SK-N-SH (cell line): ENCODE measurements around the gene IL17REL. TPM values are rescaled to one million over a fixed set of nuclear protein-coding genes. Genes with fewer than 3 reads are reported as not detected.

Experiments
- CTCF ChIA-PET: fragments of 300-600, 350-600 bp; formaldehyde crosslinking; extraction: SDS; loops from one replicate; lab custom pipeline; 2021; lab: Yijun Ruan, JAX
- POLR2A ChIA-PET: fragments of 350-600 bp; sonication (Branson Sonifier 250); formaldehyde crosslinking; extraction: SDS; loops from one replicate; lab custom pipeline; 2020; ENCODE audit warnings: antibody characterized with exemption, inconsistent platforms; lab: Yijun Ruan, JAX
- DNase-seq: peaks from one replicate; pipeline ENCODE4 v3.0.0; 2012
- H2AFZ ChIP-seq: fragments of 200-600 bp; sonication (generic); 2 replicates; pipeline ENCODE4 v1.8.1; 2016; ENCODE audit warnings: antibody characterized with exemption, mild to moderate bottlenecking, low read depth
- H3F3A ChIP-seq: fragments of 200-600 bp; sonication (generic); replicated peaks from 2 replicates; pipeline ENCODE3; 2016; ENCODE audit warnings: antibody characterized with exemption, mild to moderate bottlenecking; ENCODE audit not compliant: insufficient read depth
- H3K27ac ChIP-seq, 2 experiments: fragments of 200-500 bp in 1 of 2; fragments of 200-600 bp in 1 of 2; sonication (Bioruptor generic) in 1 of 2; sonication (generic), shearing (Covaris generic) in 1 of 2; 2 replicates each; pipeline versions ENCODE4 v1.5.1 to v1.6.1; 2014 to 2016; ENCODE audit warnings: low read depth in 2 of 2, inconsistent platforms in 1 of 2, low read length in 1 of 2, mild to moderate bottlenecking in 1 of 2, mixed read lengths in 1 of 2
- H3K27me3 ChIP-seq: fragments of 200-600 bp; sonication (generic), shearing (Covaris generic); 2 replicates; pipeline ENCODE4 v1.6.1; 2016; ENCODE audit warnings: mixed run types; ENCODE audit not compliant: insufficient read depth
- H3K36me3 ChIP-seq, 2 experiments: fragments of 200-500 bp in 1 of 2; fragments of 200-600 bp in 1 of 2; sonication (Bioruptor generic) in 1 of 2; sonication (generic) in 1 of 2; replicated peaks in 1 of 2; 2 replicates each; pipeline versions ENCODE3 to v1.5.1; 2014 to 2016; ENCODE audit warnings: low read length in 1 of 2, mild to moderate bottlenecking in 1 of 2; ENCODE audit not compliant: insufficient read depth in 2 of 2, control insufficient read depth in 1 of 2
- H3K4me1 ChIP-seq, 2 experiments: fragments of 200-500 bp in 1 of 2; fragments of 200-600 bp in 1 of 2; sonication (Bioruptor generic) in 1 of 2; sonication (generic), shearing (Covaris generic) in 1 of 2; 2 replicates each; pipeline versions ENCODE4 v1.5.1 to v1.6.1; 2014 to 2016; ENCODE audit warnings: low read depth in 1 of 2, low read length in 1 of 2, mixed run types in 1 of 2; ENCODE audit not compliant: insufficient read depth in 2 of 2, control insufficient read depth in 1 of 2
- H3K4me2 ChIP-seq: fragments of 200-600 bp; sonication (generic), shearing (Covaris generic); 2 replicates; pipeline ENCODE4 v1.6.1; 2017; ENCODE audit warnings: mixed run types
- H3K4me3 ChIP-seq, 2 experiments: fragments of 200-500 bp in 1 of 2; fragments of 200-600 bp in 1 of 2; sonication (Bioruptor generic) in 1 of 2; sonication (generic), shearing (Covaris generic) in 1 of 2; 2 replicates each; pipeline versions ENCODE4 v1.5.1 to v1.8.1; 2014 to 2016; ENCODE audit warnings: low read depth in 2 of 2, inconsistent platforms in 1 of 2, low read length in 1 of 2, mild to moderate bottlenecking in 1 of 2, mixed read lengths in 1 of 2, moderate library complexity in 1 of 2
- H3K79me2 ChIP-seq: fragments of 200-600 bp; sonication (generic); 2 replicates; pipeline ENCODE4 v1.8.1; 2017; ENCODE audit warnings: mild to moderate bottlenecking; ENCODE audit not compliant: insufficient read depth
- H3K9ac ChIP-seq: fragments of 200-600 bp; sonication (generic); 2 replicates; pipeline ENCODE4 v1.6.1; 2017; ENCODE audit warnings: mixed run types
- H3K9me2 ChIP-seq: fragments of 200-600 bp; sonication (generic); 2 replicates; pipeline ENCODE4 v1.6.1; 2017; ENCODE audit warnings: mixed run types
- H3K9me3 ChIP-seq: fragments of 200-600 bp; sonication (generic); 2 replicates; pipeline ENCODE4 v1.6.1; 2017; ENCODE audit warnings: mixed run types, mild to moderate bottlenecking, moderate library complexity
- H4K20me1 ChIP-seq: fragments of 200-600 bp; sonication (generic); 2 replicates; pipeline ENCODE4 v1.6.1; 2017; ENCODE audit warnings: mild to moderate bottlenecking, mixed run types; ENCODE audit not compliant: insufficient read depth
- ELF1 ChIP-seq: IDR thresholded peaks from 2 replicates; pipeline ENCODE4 v1.4.0; 2012
- EP300 ChIP-seq, 2 experiments: IDR thresholded peaks; 2 replicates each; pipeline versions ENCODE4 v1.4.0 to v1.6.1; 2012; ENCODE audit warnings: borderline replicate concordance in 1 of 2, low read depth in 1 of 2, low read length in 1 of 2
- EZH2phosphoT487 ChIP-seq: fragments of 200-600 bp; sonication (generic); IDR thresholded peaks from 2 replicates; pipeline ENCODE4 v1.6.1; 2017; ENCODE audit warnings: low read depth, mixed run types, mild to moderate bottlenecking, antibody characterized with exemption, moderate library complexity, borderline replicate concordance
- FOSL2 ChIP-seq: IDR thresholded peaks from 2 replicates; pipeline ENCODE4 v1.4.0; 2012; ENCODE audit warnings: low read depth, mild to moderate bottlenecking, moderate library complexity, borderline replicate concordance
- FOXJ3 ChIP-seq: sonication (generic); formaldehyde crosslinking; IDR thresholded peaks from 2 replicates; pipeline ENCODE4 v1.5.1; 2020; ENCODE audit warnings: mild to moderate bottlenecking, missing genetic modification reagents
- GABPA ChIP-seq: IDR thresholded peaks from 2 replicates; pipeline ENCODE4 v1.4.0; 2012; ENCODE audit warnings: low read depth, mild to moderate bottlenecking
- JUND ChIP-seq: IDR thresholded peaks from 2 replicates; pipeline ENCODE4 v1.4.0; 2012
- MEF2A ChIP-seq: IDR thresholded peaks from 2 replicates; pipeline ENCODE4 v1.4.0; 2012; ENCODE audit warnings: low read depth, borderline replicate concordance
- PBX3 ChIP-seq: IDR thresholded peaks from 2 replicates; pipeline ENCODE4; 2012
- POLR2AphosphoS5 ChIP-seq: IDR thresholded peaks from 2 replicates; pipeline ENCODE4 v1.6.1; 2012; ENCODE audit warnings: low read depth, low read length
- REST ChIP-seq: IDR thresholded peaks from 2 replicates; pipeline ENCODE4 v1.6.1; 2012; ENCODE audit warnings: mild to moderate bottlenecking, low read depth, low read length, moderate library complexity
- RXRA ChIP-seq: IDR thresholded peaks from 2 replicates; pipeline ENCODE4 v1.4.0; 2012; ENCODE audit warnings: low read depth, mild to moderate bottlenecking, borderline replicate concordance
- SIN3A ChIP-seq: IDR thresholded peaks from 2 replicates; pipeline ENCODE4 v1.6.1; 2012; ENCODE audit warnings: low read depth, mild to moderate bottlenecking, low read length, moderate library complexity, borderline replicate concordance
- TCF12 ChIP-seq: IDR thresholded peaks from 2 replicates; pipeline ENCODE4 v1.4.0; 2012
- TEAD4 ChIP-seq: IDR thresholded peaks from 2 replicates; pipeline ENCODE4 v1.4.0; 2012; ENCODE audit warnings: mild to moderate bottlenecking, borderline replicate concordance; ENCODE audit not compliant: insufficient read depth
- USF1 ChIP-seq: IDR thresholded peaks from 2 replicates; pipeline ENCODE4 v1.4.0; 2012; ENCODE audit warnings: low read depth, borderline replicate concordance
- USF2 ChIP-seq: fragments of 150-350 bp; IDR thresholded peaks from 2 replicates; pipeline ENCODE4 v1.6.1; 2017; ENCODE audit warnings: antibody characterized with exemption, low read length, low read depth, borderline replicate concordance
- WGBS: methylation state at CpG from one replicate; pipeline ENCODE4 v1.1.6; 2017; ENCODE audit warnings: low lambda C conversion rate; 5-methylcytosine and 5-hydroxymethylcytosine counted together
- polyA plus RNA-seq, 3 experiments: library from polyadenylated mRNA; depleted of rRNA; stranded (reverse); fragments of >200 nt; gene quantifications; 2 replicates each; pipeline ENCODE4 v1.2.3, GENCODE V29; 2012

The IL17REL gene
- polyA plus RNA-seq, 1 of the 3 experiments (the other 2 are of a cell fraction) = not detected

- DNase-seq = peak; percentile 7
- H3K79me2 ChIP-seq = no peaks in the 10 kb centered on the region
- ChIA-PET POLR2A (no interaction called here), CTCF (interaction anchor here (0.6 to 4.1 kb wide), 6 partner anchors 10 to 201 kb away, joined by 3 to 45 read pairs (median 7); no protein-coding TSS in a partner anchor)
- no peaks in the 10 kb centered on the region for H3K9me2 ChIP-seq
- H2AFZ ChIP-seq = no peak overlapping the region
- no peak overlapping the region for H3K4me3 ChIP-seq
- H3F3A ChIP-seq = no peaks in the 10 kb centered on the region
- no peak overlapping the region for H3K4me2 ChIP-seq
- no peaks in the 10 kb centered on the region for H3K36me3 ChIP-seq
- H3K27ac ChIP-seq = no peak overlapping the region
- H3K4me1 ChIP-seq = no peaks in the 10 kb centered on the region
- no peaks in the 10 kb centered on the region for H4K20me1 ChIP-seq
- WGBS = 54% methylated on average over 7 of the region's 7 CpGs
- H3K27me3 ChIP-seq = no peaks in the 10 kb centered on the region
- no peak overlapping the region for H3K9ac ChIP-seq
- peaks cover 7% of the 10 kb centered on the region; the same call in 1 of the 2 replicates for H3K9me3 ChIP-seq
- no peak for TF ChIP-seq MEF2A
- TF ChIP-seq ELF1 = no peak
- TF ChIP-seq TEAD4 = no peak
- no peak for TF ChIP-seq TCF12
- TF ChIP-seq JUND = no peak
- no peak for TF ChIP-seq RXRA
- TF ChIP-seq FOXJ3 (CRISPR knock-in tag) = no peak
- TF ChIP-seq USF1 = no peak
- no peak for TF ChIP-seq GABPA
- no peak for TF ChIP-seq FOSL2
- TF ChIP-seq USF2 = no peak
- TF ChIP-seq EP300 (IDR thresholded peaks at IDR 0.05; ENCODE audit: borderline replicate concordance in 1 of 2, low read depth in 1 of 2, low read length in 1 of 2) = no peak
- TF ChIP-seq EZH2phosphoT487 = no peak
- no peak for TF ChIP-seq POLR2AphosphoS5
- no peak for TF ChIP-seq REST
- TF ChIP-seq PBX3 = no peak
- TF ChIP-seq SIN3A = no peak
- TF ChIP-seq, all 33 proteins: peak for 0
These were observed 20.5 kb downstream of the IL17REL start for GRCh38 chr22:49991907-49992533.
